ENCODE data around the gene ANKRD66. TPM values are rescaled to one million over a fixed set of nuclear protein-coding genes. Genes with fewer than 3 reads are reported as not detected.

The ANKRD66 gene
- total RNA-seq (2012; rRNA removed): not detected in 2 replicates

GRCh38 chr6:46746696-46747095, at the start of gene ANKRD66:
ANKRD66 (plus strand) TSS chr6:46746933; CDS start chr6:46751949, 5,016 bp downstream.
- no peaks in the 10 kb centered on the region for H3K4me1 ChIP-seq (ENCODE audit: control insufficient read depth, insufficient read depth, low read length)
- no peak within 1 kb of the TSS for H3K4me2 ChIP-seq (ENCODE audit: low read length)
- peaks cover 16% of the 10 kb centered on the region for H3K27me3 ChIP-seq (ENCODE audit: control insufficient read depth, insufficient read depth, low read length)
- no peaks in the 10 kb centered on the region for H3K9me3 ChIP-seq (replicated peaks; ENCODE audit: low read length)
- no peak within 1 kb of the TSS for H3K9ac ChIP-seq (ENCODE audit: low read depth, low read length)
- no peaks in the 10 kb centered on the region for H3K36me3 ChIP-seq (ENCODE audit: insufficient read depth, low read length)
- H3K4me3 ChIP-seq (ENCODE audit: low read length): no peak within 1 kb of the TSS

DNA sequence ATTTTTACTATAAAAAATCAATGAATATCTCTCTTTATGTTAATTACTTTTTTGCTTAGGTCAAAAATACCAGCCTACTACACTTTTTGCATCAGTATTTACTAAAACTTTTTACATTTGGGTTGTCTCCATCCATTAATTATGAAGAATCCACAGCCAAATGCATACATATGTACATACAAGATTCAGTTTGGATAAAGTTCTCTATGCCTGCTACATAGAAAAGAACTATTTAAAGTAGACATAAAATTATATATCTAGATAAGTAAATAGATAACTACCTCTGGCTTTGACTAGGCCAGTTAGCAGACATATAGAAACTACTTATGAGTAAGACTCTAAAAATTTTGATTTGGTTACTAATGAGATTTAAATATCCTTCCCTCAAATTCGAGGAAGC, 46.8 kb upstream of the ANKRD66 start:
- no peak overlapping the region for H3K4me3 ChIP-seq (ENCODE audit: low read length)

DNA sequence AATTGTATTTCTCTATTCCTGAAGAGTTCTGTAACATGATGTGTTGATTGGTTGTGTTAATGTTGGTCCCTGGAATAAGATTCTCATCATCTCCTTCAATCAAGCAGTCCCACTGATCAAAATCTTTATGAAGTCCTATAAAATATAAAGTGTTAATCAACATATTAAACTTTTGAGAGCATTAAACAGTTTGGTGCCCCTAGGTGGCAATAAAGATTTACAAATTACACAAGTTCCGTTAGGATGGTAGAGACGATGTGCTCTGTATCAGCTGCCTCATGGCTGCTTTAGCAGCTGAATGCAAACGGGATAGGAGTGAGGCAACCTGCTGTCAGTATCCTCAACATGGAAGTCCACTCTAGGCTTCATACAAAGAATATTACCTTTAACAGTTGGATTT, 42.2 kb upstream of the ANKRD66 start:
- Histone ChIP-seq H3K27me3 (ENCODE audit: control insufficient read depth, insufficient read depth, low read length) (peaks cover 11% of the 10 kb centered on the region), H3K9ac (ENCODE audit: low read depth, low read length) (no peak overlapping the region), H3K9me3 (replicated peaks; ENCODE audit: low read length) (no peaks in the 10 kb centered on the region), H3K36me3 (ENCODE audit: insufficient read depth, low read length) (no peaks in the 10 kb centered on the region), H3K4me1 (ENCODE audit: control insufficient read depth, insufficient read depth, low read length) (no peaks in the 10 kb centered on the region), H3K4me3 (ENCODE audit: low read length) (no peak overlapping the region), H3K4me2 (ENCODE audit: low read length) (no peak overlapping the region)

More for the DNA sequence above, 46.8 kb upstream of the ANKRD66 start:
- Histone ChIP-seq H3K27me3 (ENCODE audit: control insufficient read depth, insufficient read depth, low read length) (peaks cover 11% of the 10 kb centered on the region), H3K4me2 (ENCODE audit: low read length) (no peak overlapping the region), H3K9ac (ENCODE audit: low read depth, low read length) (no peak overlapping the region), H3K9me3 (replicated peaks; ENCODE audit: low read length) (no peaks in the 10 kb centered on the region), H3K4me1 (ENCODE audit: control insufficient read depth, insufficient read depth, low read length) (no peaks in the 10 kb centered on the region), H3K36me3 (ENCODE audit: insufficient read depth, low read length) (no peaks in the 10 kb centered on the region)

DNA sequence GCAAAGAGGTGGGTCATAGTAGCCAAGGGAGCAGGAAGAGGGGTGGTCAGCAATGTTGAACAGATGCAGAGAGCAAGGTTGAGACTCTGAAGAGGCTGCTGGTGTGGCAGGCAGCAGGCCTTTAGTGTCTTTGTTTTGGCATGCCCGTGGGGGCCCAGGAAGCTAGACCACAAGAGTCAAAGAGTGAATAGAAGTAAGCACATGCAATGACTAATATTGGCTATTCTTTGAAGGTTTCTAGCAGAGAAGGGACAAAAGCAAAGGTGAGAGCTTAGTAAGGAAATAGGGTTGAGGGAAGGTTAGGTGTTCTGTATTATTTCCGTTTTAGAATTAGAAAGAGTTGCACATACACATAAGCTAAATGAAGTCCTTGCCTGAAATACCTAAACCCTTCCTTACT, 40.3 kb upstream of the ANKRD66 start:
- H3K4me2 ChIP-seq (ENCODE audit: low read length): no peak overlapping the region
- no peak overlapping the region for H3K9ac ChIP-seq (ENCODE audit: low read depth, low read length)
- no peaks in the 10 kb centered on the region for H3K36me3 ChIP-seq (ENCODE audit: insufficient read depth, low read length)
- H3K4me1 ChIP-seq (ENCODE audit: control insufficient read depth, insufficient read depth, low read length): no peaks in the 10 kb centered on the region
- H3K9me3 ChIP-seq (replicated peaks; ENCODE audit: low read length): no peaks in the 10 kb centered on the region
- no peak overlapping the region for H3K4me3 ChIP-seq (ENCODE audit: low read length)
- H3K27me3 ChIP-seq (ENCODE audit: control insufficient read depth, insufficient read depth, low read length): peaks cover 11% of the 10 kb centered on the region

DNA sequence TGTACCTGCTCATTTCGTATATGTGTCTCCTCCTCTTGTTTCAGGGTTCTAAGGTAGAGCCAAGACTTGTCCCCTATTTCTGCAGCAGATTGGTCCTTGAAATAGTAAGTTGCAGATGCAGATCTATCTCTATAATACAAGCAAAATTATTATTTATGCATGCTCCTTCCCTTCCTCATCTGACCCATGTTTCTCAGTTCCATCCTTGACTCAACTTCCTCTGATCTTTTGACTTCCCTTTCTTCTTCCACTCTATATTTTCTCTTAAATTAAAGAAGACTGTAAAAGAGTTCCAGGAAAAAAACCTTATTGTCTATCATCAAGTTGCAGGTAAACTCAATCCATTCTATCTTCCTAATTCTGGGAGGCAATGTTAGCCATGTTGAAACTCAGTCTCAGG, 35.2 kb upstream of the ANKRD66 start:
- H3K4me2 ChIP-seq (ENCODE audit: low read length): no peak overlapping the region

DNA sequence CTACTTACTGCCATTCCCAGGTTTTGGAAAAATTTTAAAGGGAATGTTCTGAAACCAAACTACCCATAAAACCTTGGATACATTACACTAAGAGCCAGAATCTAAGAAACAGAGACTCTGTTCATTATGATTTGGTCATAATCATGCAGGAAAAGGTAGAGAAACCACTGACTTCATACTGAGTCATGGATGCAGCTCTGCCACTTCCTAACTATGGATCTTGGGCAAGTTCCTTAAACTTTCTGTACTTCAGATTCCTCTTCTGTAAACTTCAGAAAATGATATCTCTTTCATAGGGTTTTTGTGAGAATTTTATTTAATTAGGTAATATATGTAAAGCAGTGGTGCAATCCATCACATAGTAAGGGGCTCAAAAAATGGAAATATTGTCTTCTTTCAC, 31.6 kb upstream of the ANKRD66 start:
- no peak overlapping the region for H3K4me2 ChIP-seq (ENCODE audit: low read length)
- H3K9ac ChIP-seq (ENCODE audit: low read depth, low read length): no peak overlapping the region
- H3K9me3 ChIP-seq (replicated peaks; ENCODE audit: low read length): no peaks in the 10 kb centered on the region
- H3K27me3 ChIP-seq (ENCODE audit: control insufficient read depth, insufficient read depth, low read length): peaks cover 3% of the 10 kb centered on the region
- no peak overlapping the region for H3K4me3 ChIP-seq (ENCODE audit: low read length)
- H3K4me1 ChIP-seq (ENCODE audit: control insufficient read depth, insufficient read depth, low read length): no peaks in the 10 kb centered on the region
- H3K36me3 ChIP-seq (ENCODE audit: insufficient read depth, low read length): no peaks in the 10 kb centered on the region

More for the DNA sequence above, 35.2 kb upstream of the ANKRD66 start:
- peaks cover 3% of the 10 kb centered on the region for H3K27me3 ChIP-seq (ENCODE audit: control insufficient read depth, insufficient read depth, low read length)
- no peaks in the 10 kb centered on the region for H3K36me3 ChIP-seq (ENCODE audit: insufficient read depth, low read length)
- no peaks in the 10 kb centered on the region for H3K4me1 ChIP-seq (ENCODE audit: control insufficient read depth, insufficient read depth, low read length)
- H3K9ac ChIP-seq (ENCODE audit: low read depth, low read length): no peak overlapping the region
- H3K9me3 ChIP-seq (replicated peaks; ENCODE audit: low read length): no peaks in the 10 kb centered on the region
- H3K4me3 ChIP-seq (ENCODE audit: low read length): no peak overlapping the region

- Histone ChIP-seq H3K9ac (ENCODE audit: low read depth, low read length) (no peak overlapping the region), H3K4me1 (ENCODE audit: control insufficient read depth, insufficient read depth, low read length) (no peaks in the 10 kb centered on the region), H3K27me3 (ENCODE audit: control insufficient read depth, insufficient read depth, low read length) (peaks cover 19% of the 10 kb centered on the region), H3K36me3 (ENCODE audit: insufficient read depth, low read length) (no peaks in the 10 kb centered on the region), H3K9me3 (replicated peaks; ENCODE audit: low read length) (no peaks in the 10 kb centered on the region), H3K4me3 (ENCODE audit: low read length) (no peak overlapping the region), H3K4me2 (ENCODE audit: low read length) (no peak overlapping the region)
Measured at GRCh38 chr6:46719099-46719498, 27.6 kb upstream of the ANKRD66 start.

- Histone ChIP-seq H3K4me2 (ENCODE audit: low read length) (no peak overlapping the region), H3K27me3 (ENCODE audit: control insufficient read depth, insufficient read depth, low read length) (peaks cover 27% of the 10 kb centered on the region), H3K36me3 (ENCODE audit: insufficient read depth, low read length) (no peaks in the 10 kb centered on the region), H3K9ac (ENCODE audit: low read depth, low read length) (no peak overlapping the region), H3K4me3 (ENCODE audit: low read length) (no peak overlapping the region), H3K9me3 (replicated peaks; ENCODE audit: low read length) (no peaks in the 10 kb centered on the region), H3K4me1 (ENCODE audit: control insufficient read depth, insufficient read depth, low read length) (no peaks in the 10 kb centered on the region)
Measured at GRCh38 chr6:46720401-46720800, 26.3 kb upstream of the ANKRD66 start.

- H3K27me3 ChIP-seq (ENCODE audit: control insufficient read depth, insufficient read depth, low read length): peaks cover 37% of the 10 kb centered on the region
- H3K9ac ChIP-seq (ENCODE audit: low read depth, low read length): no peak overlapping the region
- H3K9me3 ChIP-seq (replicated peaks; ENCODE audit: low read length): no peaks in the 10 kb centered on the region
- H3K4me1 ChIP-seq (ENCODE audit: control insufficient read depth, insufficient read depth, low read length): no peaks in the 10 kb centered on the region
- H3K36me3 ChIP-seq (ENCODE audit: insufficient read depth, low read length): no peaks in the 10 kb centered on the region
- H3K4me3 ChIP-seq (ENCODE audit: low read length): no peak overlapping the region
- no peak overlapping the region for H3K4me2 ChIP-seq (ENCODE audit: low read length)
Measured at GRCh38 chr6:46729787-46730326, 16.9 kb upstream of the ANKRD66 start.

- Histone ChIP-seq H3K4me2 (ENCODE audit: low read length) (no peak overlapping the region), H3K4me3 (ENCODE audit: low read length) (no peak overlapping the region), H3K36me3 (ENCODE audit: insufficient read depth, low read length) (no peaks in the 10 kb centered on the region), H3K27me3 (ENCODE audit: control insufficient read depth, insufficient read depth, low read length) (peaks cover 44% of the 10 kb centered on the region), H3K4me1 (ENCODE audit: control insufficient read depth, insufficient read depth, low read length) (peaks cover 7% of the 10 kb centered on the region), H3K9me3 (replicated peaks; ENCODE audit: low read length) (no peaks in the 10 kb centered on the region), H3K9ac (ENCODE audit: low read depth, low read length) (no peak overlapping the region)
Measured at GRCh38 chr6:46730921-46731461, 15.7 kb upstream of the ANKRD66 start.

DNA sequence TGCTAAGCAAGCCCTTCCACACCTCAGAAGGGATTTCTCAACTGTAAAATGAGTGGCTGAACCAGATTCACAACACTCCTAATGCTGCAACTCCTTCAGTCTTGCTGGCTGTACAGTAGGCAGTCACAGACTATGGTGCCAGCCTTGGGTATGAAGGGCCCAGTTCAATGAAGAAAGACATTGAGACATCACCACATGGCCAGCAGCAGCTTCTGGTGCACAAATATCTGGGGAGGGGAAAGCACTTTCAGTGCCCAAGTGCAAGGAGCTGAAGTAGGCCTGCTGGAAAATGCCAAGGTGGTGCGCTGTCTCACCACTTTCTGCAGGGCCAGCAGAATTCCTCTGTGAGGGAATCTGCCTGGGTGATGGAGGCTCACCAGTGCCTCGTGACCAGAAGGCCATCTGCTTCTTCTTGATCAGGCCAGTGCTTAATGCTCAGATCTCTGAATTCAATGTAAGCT, 13.4 kb upstream of the ANKRD66 start:
- H3K9ac ChIP-seq (ENCODE audit: low read depth, low read length): no peak overlapping the region

More for the DNA sequence above, 13.4 kb upstream of the ANKRD66 start:
- H3K27me3 ChIP-seq (ENCODE audit: control insufficient read depth, insufficient read depth, low read length): peaks cover 43% of the 10 kb centered on the region
- H3K9me3 ChIP-seq (replicated peaks; ENCODE audit: low read length): no peaks in the 10 kb centered on the region
- peaks cover 7% of the 10 kb centered on the region for H3K4me1 ChIP-seq (ENCODE audit: control insufficient read depth, insufficient read depth, low read length)
- H3K36me3 ChIP-seq (ENCODE audit: insufficient read depth, low read length): no peaks in the 10 kb centered on the region
- H3K4me3 ChIP-seq (ENCODE audit: low read length): no peak overlapping the region
- H3K4me2 ChIP-seq (ENCODE audit: low read length): no peak overlapping the region

Measured in skeletal muscle satellite cell (primary cell).